GM12892 (cell line): Measurements from ENCODE around the gene ACOT7.

Source experiments
- POLR2A ChIP-seq: IDR thresholded peaks from 2 replicates; pipeline ENCODE4 v1.6.1; 2011; ENCODE audit warnings: low read depth, low read length, control low read depth
- POLR2AphosphoS5 ChIP-seq: IDR thresholded peaks from 2 replicates; pipeline ENCODE4 v1.6.1; 2011; ENCODE audit warnings: low read depth, low read length, control low read depth
- TAF1 ChIP-seq: IDR thresholded peaks from 2 replicates; pipeline ENCODE4 v1.6.1; 2011; ENCODE audit warnings: low read depth, mild to moderate bottlenecking, control low read depth, low read length, borderline replicate concordance

GRCh38 chr1:6399294-6399693 lies 5.7 kb upstream of the ACOT7 start:
- TF ChIP-seq POLR2A: no peak
- TF ChIP-seq TAF1: no peak
- TF ChIP-seq POLR2AphosphoS5: no peak
